ENCODE data around the gene CSMD2. TPM values are rescaled to one million over a fixed set of nuclear protein-coding genes. Genes with fewer than 3 reads are reported as not detected.

Gene CSMD2
- total and polyA plus RNA-seq, 12 donors = 0.35 to 5.1 (median 1.5) TPM

- Histone ChIP-seq H3K36me3 (replicated peaks in 1 of 2) (no peaks in the 10 kb centered on the region), H3K27me3 (no peaks in the 10 kb centered on the region), H3K4me3 (no peak overlapping the region), H3K4me1 (replicated peaks in 1 of 2) (no peaks in the 10 kb centered on the region), H3K27ac (no peak overlapping the region), H3K9me3 (replicated peaks in 1 of 3) (no peaks in the 10 kb centered on the region)
- TF ChIP-seq POLR2A (IDR thresholded peaks at IDR 0.05) = no peak
- TF ChIP-seq CTCF (IDR thresholded peaks at IDR 0.05) = no peak
- WGBS, 4 donors = 86 to 95% (median 91%) methylated on average over 6 of the region's 6 CpGs
- no peak for DNase-seq
- intact Hi-C loops (cut with DNase I) = no loop called here
Observed at GRCh38 chr1:33541966-33542365, 623.1 kb downstream of the CSMD2 start.

- H3K9me3 ChIP-seq (replicated peaks in 1 of 3) = no peaks in the 10 kb centered on the region
- no peak for TF ChIP-seq POLR2A (IDR thresholded peaks at IDR 0.05)
- no peak for TF ChIP-seq CTCF (IDR thresholded peaks at IDR 0.05)
- DNase-seq = no peak
- WGBS, 4 donors = 94 to 97% (median 96%) methylated on average over 5 of the region's 5 CpGs
- H3K4me1 ChIP-seq (replicated peaks in 1 of 2) = no peaks in the 10 kb centered on the region
- H3K27ac ChIP-seq = no peak overlapping the region
- intact Hi-C loops (cut with DNase I) = no loop called here
- H3K27me3 ChIP-seq = no peaks in the 10 kb centered on the region
- no peaks in the 10 kb centered on the region for H3K36me3 ChIP-seq (replicated peaks in 1 of 2)
- H3K4me3 ChIP-seq = no peak overlapping the region
Observed at GRCh38 chr1:33537885-33538284, 627.1 kb downstream of the CSMD2 start.

- H3K4me1 ChIP-seq (replicated peaks in 1 of 2) = no peaks in the 10 kb centered on the region
- no peaks in the 10 kb centered on the region for H3K36me3 ChIP-seq (replicated peaks in 1 of 2)
- no peak for DNase-seq
- no peak overlapping the region for H3K4me3 ChIP-seq
- no peaks in the 10 kb centered on the region for H3K9me3 ChIP-seq (replicated peaks in 1 of 3)
- H3K27me3 ChIP-seq = no peaks in the 10 kb centered on the region
- no peak for TF ChIP-seq CTCF (IDR thresholded peaks at IDR 0.05)
- TF ChIP-seq POLR2A (IDR thresholded peaks at IDR 0.05) = no peak
- H3K27ac ChIP-seq = no peak overlapping the region
- intact Hi-C loops (cut with DNase I) = no loop called here
- WGBS, 4 donors = 77 to 88% (median 84%) methylated on average over 2 of the region's 2 CpGs
Observed at GRCh38 chr1:33535334-33535733, 629.7 kb downstream of the CSMD2 start.

GRCh38 chr1:33532936-33533335 lies 632.1 kb downstream of the CSMD2 start:
- Histone ChIP-seq H3K27ac (no peak overlapping the region), H3K4me3 (no peak overlapping the region), H3K9me3 (replicated peaks in 1 of 3) (no peaks in the 10 kb centered on the region), H3K27me3 (no peaks in the 10 kb centered on the region), H3K36me3 (replicated peaks in 1 of 2) (no peaks in the 10 kb centered on the region), H3K4me1 (replicated peaks in 1 of 2) (no peaks in the 10 kb centered on the region)
- WGBS, 4 donors = 93 to 96% (median 95%) methylated on average over 10 to 13 of the region's 13 CpGs
- no peak for TF ChIP-seq CTCF (IDR thresholded peaks at IDR 0.05)
- TF ChIP-seq POLR2A (IDR thresholded peaks at IDR 0.05) = no peak
- DNase-seq = no peak
- intact Hi-C loops (cut with DNase I) = no loop called here
